Activated CD8-positive, alpha-beta memory T cell treated with anti-CD3 and anti-CD28 coated beads for 1 hour (primary cell): Measurements from ENCODE around the gene XIRP2.
"Not testable (repeated sequence)": the region's sequence is repeated elsewhere in the genome, so short reads cannot be mapped to it uniquely, and the experiment has no call there.

Source experiments
- DNase-seq, 2 donors: peaks; one replicate each; pipeline ENCODE4 v3.0.0-alpha.2; 2020; ENCODE audit warnings: low read depth in 1 of 2; ENCODE audit errors: extremely low read depth in 1 of 2

XIRP2 gene

DNA sequence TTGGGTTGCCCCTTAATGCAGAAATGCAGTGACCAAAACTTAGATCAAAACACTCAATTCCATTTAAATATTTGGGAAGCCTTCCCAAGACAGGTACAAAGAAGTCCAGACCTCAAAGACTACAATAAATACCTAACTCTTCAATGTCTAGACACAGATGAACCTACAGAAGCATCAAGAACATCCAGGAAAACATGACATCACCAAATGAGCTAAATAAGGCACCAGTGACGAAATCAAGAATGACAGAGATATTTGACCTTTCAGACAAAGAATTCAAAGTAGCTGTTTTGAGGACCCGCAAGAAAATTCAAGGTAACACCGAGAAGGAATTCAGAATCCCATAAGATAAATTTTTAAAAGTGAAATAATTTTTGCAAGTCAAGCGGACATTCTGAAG, 140.2 kb downstream of the XIRP2 start:
- no peak for DNase-seq

DNA sequence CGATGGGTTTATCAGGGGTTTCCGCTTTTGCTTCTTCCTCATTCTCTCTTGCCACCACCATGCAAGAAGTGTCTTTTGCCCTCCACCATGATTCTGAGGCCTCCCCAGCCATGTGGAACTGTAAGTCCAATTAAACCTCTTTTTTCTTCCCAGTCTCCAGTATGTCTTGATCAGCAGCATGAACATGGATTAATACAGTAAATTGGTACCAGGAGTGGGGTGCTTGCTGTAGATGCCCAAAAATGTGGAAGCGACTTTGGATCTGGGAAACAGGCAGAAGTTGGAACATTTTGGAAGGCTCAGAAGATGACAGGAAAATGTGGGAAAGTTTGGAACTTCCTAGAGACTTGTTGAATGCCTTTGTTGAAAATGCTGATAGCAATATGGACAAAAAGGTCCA, 146.7 kb downstream of the XIRP2 start:
- DNase-seq, result not testable (repeated sequence)

DNA sequence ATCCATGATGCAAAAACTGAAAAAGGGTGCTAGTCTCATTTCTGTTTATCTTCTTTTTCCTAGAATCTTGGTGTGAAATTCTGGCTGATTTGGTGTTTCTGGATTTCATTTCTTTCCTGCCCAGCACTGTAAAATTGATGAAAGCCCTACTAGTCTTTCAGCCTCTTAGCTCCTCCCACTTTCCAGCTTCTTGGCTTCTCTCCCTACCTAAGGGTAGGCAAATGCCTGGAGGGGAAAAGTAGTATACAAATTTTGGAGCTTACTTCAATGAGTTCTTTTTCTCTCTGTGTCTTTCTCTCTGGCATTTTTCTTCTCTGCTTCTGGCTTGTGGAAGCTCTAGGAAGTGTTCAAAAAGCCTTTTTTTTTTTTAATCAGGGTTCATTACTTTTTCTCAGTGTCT, 160.5 kb downstream of the XIRP2 start:
- no peak for DNase-seq

DNA sequence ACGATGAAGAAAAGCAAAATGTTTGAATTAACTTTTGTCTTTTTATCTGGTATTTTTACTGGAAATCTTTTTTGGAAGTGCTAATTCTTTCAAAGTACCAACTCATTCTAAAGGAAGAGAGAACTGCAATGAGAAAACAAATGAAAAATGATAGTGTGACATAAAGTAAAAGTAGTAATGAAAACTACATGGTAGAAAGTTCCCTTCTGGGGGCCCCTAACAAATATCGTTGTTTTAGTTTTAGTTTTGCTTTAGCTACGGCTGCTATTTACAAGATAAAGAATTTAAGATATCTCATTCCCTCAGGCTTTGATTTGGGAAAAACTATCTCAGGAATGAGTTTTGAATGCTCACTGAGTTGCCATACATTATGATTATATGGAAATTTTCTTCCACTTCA, 161.4 kb downstream of the XIRP2 start:
- DNase-seq, result no peak

DNA sequence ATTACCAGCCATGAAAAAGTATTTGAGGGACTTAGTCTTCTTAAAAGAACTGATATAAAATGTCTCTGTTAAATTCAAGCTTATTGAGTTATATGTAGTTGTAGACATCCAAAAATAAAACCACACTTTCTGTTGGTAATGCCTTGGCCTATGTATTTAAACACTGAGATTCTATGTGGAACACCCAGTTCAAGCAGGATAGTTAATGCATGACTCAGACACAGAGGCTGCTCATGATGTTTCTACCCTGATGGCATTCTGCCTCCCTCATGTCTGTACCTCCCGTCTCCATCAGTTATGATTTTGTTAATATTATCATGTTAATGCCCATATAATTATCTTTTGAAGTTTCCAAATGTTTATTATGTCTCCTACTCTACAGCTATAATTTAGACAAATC, 164.5 kb downstream of the XIRP2 start:
- DNase-seq, result no peak

DNA sequence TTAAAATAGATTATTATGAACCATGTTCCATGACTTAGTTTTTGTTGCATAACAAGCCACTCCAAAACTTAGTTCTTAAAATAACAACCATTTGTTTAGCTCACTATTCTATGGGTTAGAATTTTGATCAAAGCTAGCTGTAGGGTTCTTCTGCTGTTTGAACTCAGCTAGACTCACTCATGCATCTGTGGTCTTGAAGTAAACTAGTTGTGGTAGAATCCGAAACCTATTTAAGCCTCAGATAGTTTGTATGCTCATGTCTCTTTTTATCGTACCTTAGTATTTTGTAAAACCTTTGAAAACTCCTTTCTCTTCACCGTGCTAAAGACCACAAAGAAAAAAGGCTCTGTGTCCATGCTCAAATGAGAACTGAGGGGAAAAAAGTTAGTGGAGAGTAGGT, 166.6 kb downstream of the XIRP2 start:
- DNase-seq, result no peak

DNA sequence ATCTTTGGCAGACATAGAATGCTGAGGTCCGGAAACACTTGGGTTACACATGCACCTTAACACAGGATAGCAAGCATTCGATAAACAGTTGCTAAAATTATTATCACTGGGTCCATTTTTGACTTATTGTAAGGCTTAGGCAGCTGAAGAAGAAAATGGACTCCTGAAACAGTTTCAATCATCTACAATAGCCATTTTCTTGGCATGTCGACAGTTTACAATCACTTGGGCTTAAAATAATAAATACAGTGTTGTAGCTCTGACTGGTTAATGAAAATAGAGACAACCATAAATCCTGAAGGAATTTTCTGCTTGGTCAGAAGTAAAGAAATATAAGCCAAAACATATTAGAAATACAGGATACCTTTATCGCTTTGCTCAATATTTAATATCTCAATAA, 169.2 kb downstream of the XIRP2 start:
- no peak for DNase-seq

DNA sequence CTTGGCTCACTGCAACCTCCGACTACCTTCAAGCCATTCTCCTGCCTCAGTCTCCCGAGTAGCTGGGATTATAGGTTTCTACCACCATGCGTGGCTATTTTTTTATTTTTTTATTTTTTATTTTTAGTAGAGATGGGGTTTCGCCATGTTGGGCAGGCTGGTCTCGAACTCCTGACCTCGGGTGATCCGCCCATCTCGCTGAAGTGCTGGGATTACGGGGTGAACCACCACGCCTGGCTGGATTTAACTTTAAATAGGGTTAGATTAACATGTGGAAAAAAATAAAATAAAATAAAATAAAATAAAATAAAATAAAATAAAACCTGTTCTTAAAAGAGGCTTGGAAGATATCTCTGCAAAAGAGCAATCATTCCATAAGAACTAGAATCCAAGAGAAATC, 170.9 kb downstream of the XIRP2 start:
- DNase-seq, result no peak

DNA sequence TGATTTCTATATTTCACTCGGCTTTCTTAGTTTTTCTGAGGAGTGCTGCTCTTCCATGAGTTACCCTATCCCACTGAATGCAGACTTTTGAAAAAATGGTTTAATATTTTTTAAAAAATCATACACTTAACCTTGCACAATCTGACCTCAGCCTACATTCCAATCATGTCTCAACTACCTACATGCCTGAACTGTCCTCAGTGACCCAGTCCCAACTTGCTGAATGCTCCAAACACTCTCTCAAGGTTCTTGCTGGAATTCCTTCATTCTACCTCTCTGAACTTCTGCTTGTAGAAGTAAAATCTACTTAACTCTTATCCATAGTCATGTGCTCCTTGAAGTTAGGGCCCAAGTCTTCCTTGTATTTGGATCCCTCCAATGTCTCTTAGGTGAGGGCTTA, 181.6 kb downstream of the XIRP2 start:
- no peak for DNase-seq

DNA sequence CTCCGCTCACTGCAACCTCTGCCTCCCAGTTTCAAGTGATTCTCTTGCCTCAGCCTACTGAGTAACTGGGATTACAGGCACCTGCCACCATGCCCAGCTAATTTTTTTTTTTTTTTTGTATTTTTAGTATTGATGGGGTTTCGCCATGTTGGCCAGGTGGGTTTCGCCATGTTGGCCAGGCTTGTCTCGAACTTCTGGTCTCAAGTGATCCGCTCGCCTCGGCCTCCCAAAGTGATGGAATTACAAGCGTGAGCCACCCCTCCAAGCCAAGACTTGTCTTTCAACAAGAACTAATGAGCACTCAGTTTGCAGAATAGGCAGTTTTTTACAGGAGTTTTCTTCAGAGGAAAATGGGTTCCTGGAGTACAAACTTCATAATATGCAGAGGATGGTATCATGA, 187.4 kb downstream of the XIRP2 start:
- DNase-seq, result not testable (repeated sequence)

DNA sequence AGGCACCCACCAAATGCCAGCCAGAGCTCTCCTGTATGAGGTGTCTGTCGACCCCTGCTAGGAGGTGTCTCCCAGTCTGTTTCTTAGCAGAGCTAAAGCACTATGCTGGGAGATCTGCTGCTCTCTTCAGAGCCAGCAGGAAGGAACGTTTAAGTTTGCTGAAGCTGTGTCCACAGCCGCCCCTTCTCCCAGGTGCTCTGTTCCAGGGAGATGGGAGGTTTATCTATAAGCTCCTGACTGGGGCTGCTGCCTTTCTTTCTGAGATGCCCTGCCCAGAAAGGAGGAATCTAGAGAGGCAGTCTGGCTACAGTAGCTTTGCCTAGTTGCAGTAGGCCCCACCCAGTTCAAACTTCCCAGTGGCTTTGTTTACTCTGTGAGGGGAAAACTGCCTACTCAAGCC, 210.7 kb downstream of the XIRP2 start:
- not testable (repeated sequence) for DNase-seq

DNA sequence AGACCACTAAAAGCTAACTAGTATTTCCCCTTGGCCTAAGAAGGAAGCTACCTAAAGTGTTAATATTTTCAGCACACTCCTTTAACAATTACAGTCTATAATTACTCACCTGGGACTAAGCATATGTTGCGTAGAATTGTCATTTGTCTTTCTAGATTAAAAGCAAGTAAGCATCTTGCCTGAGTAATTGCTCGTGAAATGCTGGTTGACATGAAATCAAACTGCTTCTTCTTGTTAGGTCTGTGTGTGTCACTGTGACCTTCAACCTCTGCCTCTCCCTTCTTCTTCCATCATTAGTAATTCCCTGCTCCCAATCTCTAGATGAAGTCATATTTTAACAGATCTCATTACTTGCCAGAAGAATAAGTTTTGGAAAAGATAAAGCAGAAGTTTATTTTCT, 212.2 kb downstream of the XIRP2 start:
- no peak for DNase-seq

DNA sequence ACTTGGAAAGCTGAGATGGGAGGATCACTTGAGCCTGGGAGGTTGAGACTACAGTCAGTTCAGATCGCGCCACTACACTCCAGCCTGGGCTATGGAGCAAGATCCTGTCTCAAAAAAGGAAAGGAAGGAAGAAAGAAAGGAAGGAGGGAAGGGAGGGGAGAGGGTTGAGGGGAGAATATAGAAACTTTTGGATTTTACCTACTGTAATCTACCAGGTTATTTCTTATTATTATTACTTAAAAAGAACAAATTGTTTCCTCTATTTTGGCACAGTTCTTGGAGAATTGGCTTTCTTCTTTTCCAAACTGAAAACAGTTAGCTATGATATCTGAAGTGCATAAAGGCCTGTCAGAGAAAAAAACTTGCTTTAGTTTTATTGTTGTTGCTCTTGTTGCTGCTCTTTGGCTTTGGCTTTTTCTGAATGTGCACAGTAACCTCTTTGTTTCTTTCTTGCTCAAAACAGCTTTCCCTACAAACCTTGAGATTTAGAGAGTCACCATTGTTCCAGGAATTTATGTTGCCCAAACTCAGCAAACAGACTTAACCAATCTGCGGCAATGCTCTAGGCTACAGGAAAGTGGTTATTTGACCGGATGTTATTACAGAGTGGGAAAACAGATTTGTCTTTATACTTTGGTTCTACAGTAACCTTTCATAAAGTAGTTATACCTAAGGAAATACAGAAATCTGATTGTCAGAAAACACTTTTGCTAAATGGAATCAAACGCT, 214.9 kb downstream of the XIRP2 start:
- DNase-seq, result no peak

DNA sequence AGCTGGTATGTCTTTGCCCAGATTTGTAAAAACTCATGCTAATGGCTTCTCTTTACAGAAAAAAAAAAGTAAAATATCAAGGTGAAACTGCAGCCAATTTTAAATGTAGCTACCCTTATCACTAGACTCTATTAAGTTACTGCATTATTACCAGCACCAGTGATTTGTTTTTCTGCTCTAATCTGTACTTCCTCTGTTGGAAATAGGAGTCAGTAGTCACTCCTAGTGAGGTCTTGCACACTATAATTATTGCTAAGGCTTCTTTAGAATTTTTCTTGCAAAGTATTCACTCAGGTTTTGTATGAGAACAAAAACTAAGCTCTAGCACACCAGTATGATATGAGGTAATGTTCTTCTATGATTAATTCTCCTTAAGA, 215.5 kb downstream of the XIRP2 start:
- no peak for DNase-seq

DNA sequence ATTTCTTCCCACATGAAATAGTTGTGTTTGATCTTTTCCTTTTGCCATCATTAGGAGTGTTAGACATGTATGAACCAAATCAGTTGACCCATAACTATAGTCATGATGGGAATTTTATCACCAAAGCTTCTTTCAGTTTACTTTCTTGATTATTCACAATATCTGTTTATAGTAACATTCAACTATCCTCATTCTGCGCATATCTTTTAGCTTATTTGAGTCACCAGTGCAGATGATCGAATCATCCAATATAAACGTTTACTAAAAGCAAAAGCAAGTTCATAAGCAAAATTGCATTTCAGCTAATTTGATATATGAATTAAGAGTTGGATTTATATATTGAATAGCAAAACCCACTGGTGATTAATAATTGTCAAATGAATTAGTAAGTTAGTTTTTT, 216.4 kb downstream of the XIRP2 start:
- DNase-seq, result no peak

DNA sequence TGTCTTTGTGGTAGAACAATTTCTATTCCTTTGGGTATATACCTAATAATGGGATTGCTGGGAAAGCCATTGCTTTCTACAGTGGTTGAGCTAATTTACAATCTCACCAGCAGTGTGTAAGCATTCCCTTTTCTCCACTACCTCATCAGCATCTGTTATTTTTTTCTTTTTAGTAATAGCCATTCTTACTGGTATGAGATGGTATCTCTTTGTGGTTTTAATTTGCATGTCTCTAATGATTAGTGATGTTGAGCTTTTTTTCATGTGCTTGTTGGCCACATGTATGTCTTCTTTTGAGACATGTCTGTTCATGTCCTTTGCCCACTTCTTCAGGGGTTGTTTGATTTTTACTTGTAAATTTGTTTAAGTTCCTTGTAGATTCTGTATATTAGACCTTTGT, 221.4 kb downstream of the XIRP2 start:
- DNase-seq, result not testable (repeated sequence)

DNA sequence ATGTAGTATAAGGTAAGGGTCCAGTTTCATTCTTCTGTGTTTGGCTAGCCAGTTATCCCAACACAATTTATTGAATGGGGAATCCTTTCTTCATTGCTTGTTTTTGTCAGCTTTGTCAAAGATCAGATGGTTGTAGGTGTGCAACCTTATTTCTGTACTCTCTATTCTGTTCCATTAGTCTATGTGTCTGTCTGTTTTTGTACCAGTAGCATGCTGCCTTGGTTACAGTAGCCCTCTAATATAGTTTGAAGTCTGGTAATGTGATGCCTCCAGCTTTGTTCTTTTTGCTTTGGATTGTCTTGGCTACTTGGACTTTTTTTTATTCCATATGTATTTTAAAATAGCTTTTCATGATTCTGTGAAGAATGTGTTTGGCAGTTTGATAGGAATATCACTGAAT, 222.1 kb downstream of the XIRP2 start:
- no peak for DNase-seq

DNA sequence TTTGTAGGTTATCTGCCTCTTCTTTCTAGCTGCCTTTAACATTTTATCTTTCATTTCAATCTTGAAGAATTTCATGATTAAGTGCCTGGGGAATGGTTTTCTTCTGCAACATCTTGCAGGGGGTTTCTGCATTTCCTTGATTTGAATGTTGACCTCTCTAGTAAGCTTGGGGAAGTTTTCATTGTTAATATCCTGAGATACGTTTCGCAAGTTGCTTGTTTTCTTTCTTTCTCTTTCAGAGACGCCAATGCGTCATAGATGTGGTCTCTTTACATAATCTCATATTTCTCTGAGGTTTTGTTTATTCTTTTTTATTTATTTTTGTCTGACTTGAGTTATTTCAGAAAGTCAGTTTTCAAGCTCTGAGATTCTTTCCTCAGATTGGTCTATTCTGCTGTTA, 225.7 kb downstream of the XIRP2 start:
- no peak for DNase-seq

DNA sequence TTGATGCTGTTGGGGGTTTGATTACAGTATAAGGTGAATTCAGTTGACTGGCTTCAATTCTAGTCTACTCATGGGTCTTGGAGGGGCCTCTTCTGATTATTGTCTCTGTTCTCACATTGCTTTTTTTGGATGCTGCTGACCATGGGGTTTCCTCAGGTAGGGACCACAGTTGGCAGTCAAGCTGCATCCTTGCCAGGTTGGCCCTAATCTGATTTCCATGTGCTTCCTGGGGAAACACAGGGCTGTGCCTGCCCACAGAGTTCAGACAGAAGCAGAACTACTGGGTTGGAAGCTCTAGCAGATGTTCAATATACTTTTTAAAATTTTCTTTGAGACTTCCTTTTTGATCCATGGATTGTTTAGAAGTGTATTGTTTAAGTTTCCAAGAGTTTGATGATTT, 227.3 kb downstream of the XIRP2 start:
- DNase-seq, result no peak

DNA sequence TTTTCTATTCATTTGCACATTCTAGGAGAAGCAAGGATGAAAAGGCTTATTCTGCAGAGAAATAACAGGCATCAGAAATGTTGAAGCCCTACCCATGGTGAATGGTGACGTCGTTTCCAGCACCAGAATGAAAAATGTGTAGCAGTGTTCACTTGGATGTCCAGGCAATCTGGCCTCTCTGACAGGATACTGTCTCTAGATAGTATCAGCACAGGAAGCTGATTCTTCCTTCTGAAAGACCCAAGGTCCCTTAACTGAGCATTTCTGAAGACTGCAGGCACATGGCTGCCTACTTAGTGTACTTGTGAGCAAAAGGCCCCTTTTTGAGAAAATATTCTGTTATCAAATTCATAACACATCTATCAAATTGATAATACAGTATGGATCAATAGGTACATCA, 234.1 kb downstream of the XIRP2 start:
- no peak for DNase-seq

DNA sequence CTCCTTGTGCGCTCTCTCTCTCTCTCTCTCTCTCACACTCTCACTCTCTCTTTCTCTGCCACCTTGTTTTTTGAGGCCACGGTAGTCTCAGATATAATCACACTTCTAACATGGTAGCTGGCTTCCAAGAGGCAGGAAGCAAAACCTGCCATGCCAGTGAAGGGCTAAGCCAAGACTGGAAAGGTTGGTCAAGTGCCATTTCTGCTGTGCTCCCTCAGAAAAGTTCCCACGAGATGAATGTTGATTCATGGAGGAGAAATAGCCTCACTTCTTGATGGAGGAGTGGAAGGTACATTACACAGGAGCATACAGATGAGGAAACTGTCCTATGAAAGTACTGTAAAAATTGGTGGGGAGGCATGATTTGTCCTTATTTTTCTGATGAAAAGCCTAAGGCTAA, 237.9 kb downstream of the XIRP2 start:
- DNase-seq, result no peak

DNA sequence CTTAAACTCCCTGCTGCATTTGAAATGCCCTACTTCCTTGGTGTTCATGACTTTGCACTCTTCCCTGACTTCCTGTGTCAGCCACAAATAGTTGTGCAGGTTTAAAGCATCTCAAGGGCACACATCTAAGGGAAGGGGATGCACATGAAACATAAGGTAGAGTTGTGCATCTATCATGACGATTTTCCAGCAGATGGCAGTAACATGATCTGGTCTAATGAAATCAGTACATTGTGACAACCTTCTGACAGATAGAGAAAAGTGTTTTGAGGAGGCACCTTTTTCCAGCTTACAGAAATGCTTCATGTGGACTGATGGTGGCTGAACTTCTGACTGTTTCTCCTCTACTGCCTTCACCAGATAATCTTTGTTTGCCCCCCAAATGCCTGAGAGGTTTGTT, 238.9 kb downstream of the XIRP2 start:
- DNase-seq, result no peak

DNA sequence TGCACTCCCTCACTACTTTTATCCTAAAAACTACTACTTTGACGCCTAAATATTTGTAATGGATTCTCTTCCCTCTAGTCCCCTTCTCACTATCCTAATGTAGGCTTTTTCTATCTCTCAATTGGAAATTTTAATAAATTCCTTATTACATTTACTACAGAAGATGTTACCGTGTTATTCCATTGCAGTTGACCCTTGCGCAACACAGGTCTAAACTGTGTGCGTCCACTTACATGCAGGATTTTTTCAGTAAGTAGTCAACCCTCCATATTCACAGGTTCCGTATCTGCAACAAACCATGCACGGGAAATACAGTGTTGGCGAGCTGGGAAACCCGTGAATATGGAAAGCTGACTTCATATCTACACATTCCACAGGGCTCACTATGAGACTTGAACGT, 239.8 kb downstream of the XIRP2 start:
- no peak for DNase-seq
